K562 (cell line): ENCODE data around the gene HAPLN3. TPM values are rescaled to one million over a fixed set of nuclear protein-coding genes. Genes with fewer than 3 reads are reported as not detected.

Source experiments
- ATF1 ChIP-seq, 2 experiments: fragments of 450-650 bp in 1 of 2; IDR thresholded peaks; 2 replicates each; pipeline ENCODE4 v1.6.1; 2016; ENCODE audit warnings: missing compliant biosample characterization in 1 of 2, missing genetic modification characterization in 1 of 2
- BHLHE40 ChIP-seq: IDR thresholded peaks from 2 replicates; pipeline ENCODE4 v1.6.1; 2011; ENCODE audit warnings: low read length, improper control_type of control experiment
- CBX5 ChIP-seq: IDR thresholded peaks from 2 replicates; pipeline ENCODE4 v1.6.1; 2014; ENCODE audit warnings: low read depth, borderline replicate concordance
- GTF2F1 ChIP-seq: IDR thresholded peaks from 2 replicates; pipeline ENCODE4 v1.6.1; 2011; ENCODE audit warnings: low read depth, low read length, improper control_type of control experiment
- HDAC6 ChIP-seq: IDR thresholded peaks from 2 replicates; pipeline ENCODE4 v1.6.1; 2012; ENCODE audit warnings: low read depth, mild to moderate bottlenecking, control low read depth, inconsistent platforms, low read length, moderate library complexity
- MAFK ChIP-seq: IDR thresholded peaks from 2 replicates; pipeline ENCODE4 v1.6.1; 2011; ENCODE audit warnings: low read length, improper control_type of control experiment
- MEIS2 ChIP-seq: fragments of 450-650 bp; IDR thresholded peaks from 2 replicates; pipeline ENCODE4 v1.6.1; 2014; ENCODE audit warnings: mild to moderate bottlenecking; ENCODE audit not compliant: partially characterized antibody
- POLR2G ChIP-seq: fragments of 200-400 bp; formaldehyde crosslinking; IDR thresholded peaks from 2 replicates; pipeline ENCODE4 v1.6.1; 2017; ENCODE audit warnings: low read depth, mild to moderate bottlenecking, antibody characterized with exemption, low read length, moderate library complexity
- SMARCA5 ChIP-seq: fragments of 450-650 bp; IDR thresholded peaks from 2 replicates; pipeline ENCODE4 v1.6.1; 2016
- TCF3 ChIP-seq: sonication (generic); formaldehyde crosslinking; IDR thresholded peaks from 2 replicates; pipeline ENCODE4 v1.4.0; 2020; ENCODE audit warnings: mild to moderate bottlenecking, missing genetic modification reagents
- TEAD1 ChIP-seq, 2 experiments: fragments of 450-650 bp in 1 of 2; sonication (generic) in 1 of 2; formaldehyde crosslinking; IDR thresholded peaks; 2 replicates each; pipeline versions ENCODE4 v1.4.0 to v1.8.0; 2020 to 2022; ENCODE audit warnings: mild to moderate bottlenecking in 2 of 2, missing genetic modification reagents in 1 of 2
- TEAD2 ChIP-seq: fragments of 450-650 bp; IDR thresholded peaks from 2 replicates; pipeline ENCODE4 v1.6.1; 2016; ENCODE audit warnings: missing genetic modification characterization, control low read depth, missing compliant biosample characterization
- ZNF561 ChIP-seq: fragments of 450-650 bp; formaldehyde crosslinking; conservative IDR thresholded peaks from 2 replicates; pipeline ENCODE4 v1.4.0; 2020; ENCODE audit warnings: mild to moderate bottlenecking, moderate library complexity
- ZSCAN29 ChIP-seq: fragments of 450-650 bp; IDR thresholded peaks from 2 replicates; pipeline ENCODE4 v1.6.1; 2017
- polyA plus RNA-seq, 8 experiments: library from polyadenylated mRNA; depleted of rRNA in 4 of 8; stranded (reverse) in 5 of 8; unstranded in 3 of 8; fragments of >200 nt; fragmentation: Nextera tagmentation in 2 of 8; fragmentation: Illumina TruSeq in 1 of 8; extraction: Ambion mirVana in 2 of 8; extraction: Trizol in 1 of 8; gene quantifications; 2 replicates each; pipeline versions ENCODE4 v1.2.1 to v1.2.3, GENCODE V29; 2011 to 2014; ENCODE audit warnings: inconsistent platforms in 1 of 8, missing spikeins in 1 of 8
- total RNA-seq, 7 experiments: library from RNA; depleted of rRNA in 6 of 7; stranded (reverse); fragments of >200 nt in 6 of 7; fragmentation: Illumina TruSeq in 2 of 7; extraction: Trizol in 2 of 7; gene quantifications; 2 replicates each; pipeline versions ENCODE4 v1.2.1 to v1.2.3, GENCODE V29; 2011 to 2021; ENCODE audit warnings: low replicate concordance in 1 of 7
- TF ChIP-seq, protein P1 (sequence below): fragments of 200-800 bp; sonication (Bioruptor generic); IDR thresholded peaks from 2 replicates; pipeline ENCODE4 v1.6.1; 2017; ENCODE audit warnings: missing genetic modification characterization, missing compliant biosample characterization
- TF ChIP-seq, protein P2 (sequence below): fragments of 450-650 bp; formaldehyde crosslinking; IDR thresholded peaks from 2 replicates; pipeline ENCODE4 v1.4.0; 2022; ENCODE audit warnings: mild to moderate bottlenecking, moderate library complexity
- TF ChIP-seq, protein P3 (sequence below): fragments of 450-650 bp; IDR thresholded peaks from 2 replicates; pipeline ENCODE4 v1.6.1; 2016; ENCODE audit warnings: low read depth
- TF ChIP-seq, protein P4 (sequence below): IDR thresholded peaks from 2 replicates; pipeline ENCODE4 v1.6.1; 2011; ENCODE audit not compliant: insufficient read length; ENCODE audit errors: extremely low read depth

The HAPLN3 gene
- total and polyA plus RNA-seq, 9 of the 15 experiments (the other 6 are each of a cell fraction or from before 2014, with no cell fraction given): 0.04 to 2.4 (median 0.65) TPM

DNA sequence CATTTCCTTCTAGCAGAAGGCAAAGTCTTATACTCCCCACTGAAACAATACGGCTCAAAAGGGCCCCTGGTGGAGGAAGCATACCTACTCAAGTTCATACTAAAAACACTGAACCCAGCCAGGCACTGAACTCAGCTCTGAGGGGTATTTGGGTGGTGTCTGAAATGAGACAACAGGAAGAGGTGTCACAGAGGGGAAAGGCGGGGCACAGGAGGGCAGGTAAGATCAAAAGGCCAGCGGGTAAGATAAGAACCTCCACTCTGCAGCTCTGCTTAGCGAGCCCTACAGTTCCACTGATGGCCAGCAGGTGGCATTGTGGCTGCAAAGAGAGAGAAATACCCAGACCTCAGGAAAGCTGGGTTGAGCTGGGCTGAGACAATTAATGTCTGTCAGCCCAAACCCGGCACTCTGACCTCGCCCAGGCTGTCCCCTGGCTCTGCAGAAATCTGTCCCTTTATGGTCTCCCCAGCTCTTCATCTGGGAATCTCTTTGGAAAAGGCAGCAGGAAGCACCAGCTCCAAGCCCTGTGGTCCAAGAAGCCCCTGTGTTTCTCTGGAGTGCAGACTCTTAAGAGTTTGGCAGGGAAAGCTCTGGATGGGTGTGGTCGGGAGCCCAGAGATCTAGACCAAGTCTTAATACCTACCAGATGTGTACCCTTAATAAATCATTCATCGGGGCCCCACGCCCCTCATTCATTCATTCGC, 9.4 kb upstream of the HAPLN3 start (continued):
- TF ChIP-seq CBX5 (no peak), MEIS2 (peak; percentile 66), TCF3 (CRISPR knock-in tag) (peak; percentile 24; the same call in 1 of the 2 replicates), TEAD2 (tag) (no peak), POLR2G (no peak), SMARCA5 (no peak), BHLHE40 (0 out of 2 replicates have a peak, but pooled peaks have one; percentile 8), GTF2F1 (no peak), TEAD1 (CRISPR knock-in tag; IDR thresholded peaks at IDR 0.05) (no peak), MAFK (no peak), HDAC6 (no peak), ATF1 (CRISPR knock-in tag; IDR thresholded peaks at IDR 0.05) (no peak), ATF1 (tag; IDR thresholded peaks at IDR 0.05) (no peak), ZNF561 (CRISPR knock-in tag) (no peak), ZSCAN29 (no peak)
- TF ChIP-seq, protein P1, sequence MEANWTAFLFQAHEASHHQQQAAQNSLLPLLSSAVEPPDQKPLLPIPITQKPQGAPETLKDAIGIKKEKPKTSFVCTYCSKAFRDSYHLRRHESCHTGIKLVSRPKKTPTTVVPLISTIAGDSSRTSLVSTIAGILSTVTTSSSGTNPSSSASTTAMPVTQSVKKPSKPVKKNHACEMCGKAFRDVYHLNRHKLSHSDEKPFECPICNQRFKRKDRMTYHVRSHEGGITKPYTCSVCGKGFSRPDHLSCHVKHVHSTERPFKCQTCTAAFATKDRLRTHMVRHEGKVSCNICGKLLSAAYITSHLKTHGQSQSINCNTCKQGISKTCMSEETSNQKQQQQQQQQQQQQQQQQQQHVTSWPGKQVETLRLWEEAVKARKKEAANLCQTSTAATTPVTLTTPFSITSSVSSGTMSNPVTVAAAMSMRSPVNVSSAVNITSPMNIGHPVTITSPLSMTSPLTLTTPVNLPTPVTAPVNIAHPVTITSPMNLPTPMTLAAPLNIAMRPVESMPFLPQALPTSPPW: peak; percentile 58; the same call in 1 of the 2 replicates
- TF ChIP-seq, protein P2, sequence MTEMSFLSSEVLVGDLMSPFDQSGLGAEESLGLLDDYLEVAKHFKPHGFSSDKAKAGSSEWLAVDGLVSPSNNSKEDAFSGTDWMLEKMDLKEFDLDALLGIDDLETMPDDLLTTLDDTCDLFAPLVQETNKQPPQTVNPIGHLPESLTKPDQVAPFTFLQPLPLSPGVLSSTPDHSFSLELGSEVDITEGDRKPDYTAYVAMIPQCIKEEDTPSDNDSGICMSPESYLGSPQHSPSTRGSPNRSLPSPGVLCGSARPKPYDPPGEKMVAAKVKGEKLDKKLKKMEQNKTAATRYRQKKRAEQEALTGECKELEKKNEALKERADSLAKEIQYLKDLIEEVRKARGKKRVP (CRISPR knock-in tag): no peak
- TF ChIP-seq, protein P3, sequence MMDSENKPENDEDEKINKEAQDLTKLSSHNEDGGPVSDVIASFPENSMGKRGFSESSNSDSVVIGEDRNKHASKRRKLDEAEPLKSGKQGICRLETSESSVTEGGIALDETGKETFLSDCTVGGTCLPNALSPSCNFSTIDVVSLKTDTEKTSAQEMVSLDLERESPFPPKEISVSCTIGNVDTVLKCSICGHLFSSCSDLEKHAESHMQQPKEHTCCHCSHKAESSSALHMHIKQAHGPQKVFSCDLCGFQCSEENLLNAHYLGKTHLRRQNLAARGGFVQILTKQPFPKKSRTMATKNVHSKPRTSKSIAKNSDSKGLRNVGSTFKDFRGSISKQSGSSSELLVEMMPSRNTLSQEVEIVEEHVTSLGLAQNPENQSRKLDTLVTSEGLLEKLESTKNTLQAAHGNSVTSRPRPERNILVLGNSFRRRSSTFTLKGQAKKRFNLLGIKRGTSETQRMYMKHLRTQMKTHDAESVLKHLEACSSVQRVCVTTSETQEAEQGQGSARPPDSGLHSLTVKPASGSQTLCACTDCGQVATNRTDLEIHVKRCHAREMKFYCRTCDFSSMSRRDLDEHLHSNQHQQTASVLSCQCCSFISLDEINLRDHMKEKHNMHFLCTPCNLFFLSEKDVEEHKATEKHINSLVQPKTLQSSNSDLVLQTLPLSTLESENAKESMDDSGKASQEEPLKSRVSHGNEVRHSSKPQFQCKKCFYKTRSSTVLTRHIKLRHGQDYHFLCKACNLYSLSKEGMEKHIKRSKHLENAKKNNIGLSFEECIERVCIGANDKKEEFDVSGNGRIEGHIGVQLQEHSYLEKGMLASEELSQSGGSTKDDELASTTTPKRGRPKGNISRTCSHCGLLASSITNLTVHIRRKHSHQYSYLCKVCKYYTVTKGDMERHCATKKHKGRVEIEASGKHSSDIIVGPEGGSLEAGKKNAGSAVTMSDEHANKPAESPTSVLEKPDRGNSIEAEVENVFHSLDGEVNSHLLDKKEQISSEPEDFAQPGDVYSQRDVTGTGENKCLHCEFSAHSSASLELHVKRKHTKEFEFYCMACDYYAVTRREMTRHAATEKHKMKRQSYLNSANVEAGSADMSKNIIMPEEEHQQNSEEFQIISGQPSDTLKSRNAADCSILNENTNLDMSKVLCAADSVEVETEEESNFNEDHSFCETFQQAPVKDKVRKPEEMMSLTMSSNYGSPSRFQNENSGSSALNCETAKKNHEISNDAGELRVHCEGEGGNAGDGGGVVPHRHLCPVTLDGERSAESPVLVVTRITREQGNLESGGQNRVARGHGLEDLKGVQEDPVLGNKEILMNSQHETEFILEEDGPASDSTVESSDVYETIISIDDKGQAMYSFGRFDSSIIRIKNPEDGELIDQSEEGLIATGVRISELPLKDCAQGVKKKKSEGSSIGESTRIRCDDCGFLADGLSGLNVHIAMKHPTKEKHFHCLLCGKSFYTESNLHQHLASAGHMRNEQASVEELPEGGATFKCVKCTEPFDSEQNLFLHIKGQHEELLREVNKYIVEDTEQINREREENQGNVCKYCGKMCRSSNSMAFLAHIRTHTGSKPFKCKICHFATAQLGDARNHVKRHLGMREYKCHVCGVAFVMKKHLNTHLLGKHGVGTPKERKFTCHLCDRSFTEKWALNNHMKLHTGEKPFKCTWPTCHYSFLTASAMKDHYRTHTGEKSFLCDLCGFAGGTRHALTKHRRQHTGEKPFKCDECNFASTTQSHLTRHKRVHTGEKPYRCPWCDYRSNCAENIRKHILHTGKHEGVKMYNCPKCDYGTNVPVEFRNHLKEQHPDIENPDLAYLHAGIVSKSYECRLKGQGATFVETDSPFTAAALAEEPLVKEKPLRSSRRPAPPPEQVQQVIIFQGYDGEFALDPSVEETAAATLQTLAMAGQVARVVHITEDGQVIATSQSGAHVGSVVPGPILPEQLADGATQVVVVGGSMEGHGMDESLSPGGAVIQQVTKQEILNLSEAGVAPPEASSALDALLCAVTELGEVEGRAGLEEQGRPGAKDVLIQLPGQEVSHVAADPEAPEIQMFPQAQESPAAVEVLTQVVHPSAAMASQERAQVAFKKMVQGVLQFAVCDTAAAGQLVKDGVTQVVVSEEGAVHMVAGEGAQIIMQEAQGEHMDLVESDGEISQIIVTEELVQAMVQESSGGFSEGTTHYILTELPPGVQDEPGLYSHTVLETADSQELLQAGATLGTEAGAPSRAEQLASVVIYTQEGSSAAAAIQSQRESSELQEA: no peak
- TF ChIP-seq, protein P4, sequence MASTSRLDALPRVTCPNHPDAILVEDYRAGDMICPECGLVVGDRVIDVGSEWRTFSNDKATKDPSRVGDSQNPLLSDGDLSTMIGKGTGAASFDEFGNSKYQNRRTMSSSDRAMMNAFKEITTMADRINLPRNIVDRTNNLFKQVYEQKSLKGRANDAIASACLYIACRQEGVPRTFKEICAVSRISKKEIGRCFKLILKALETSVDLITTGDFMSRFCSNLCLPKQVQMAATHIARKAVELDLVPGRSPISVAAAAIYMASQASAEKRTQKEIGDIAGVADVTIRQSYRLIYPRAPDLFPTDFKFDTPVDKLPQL: no peak
